ENCODE measurements around the gene HNRNPU. TPM values are rescaled to one million over a fixed set of nuclear protein-coding genes. Genes with fewer than 3 reads are reported as not detected.
A peak's percentile ranks its signal among the peaks of the same experiment; 100 is the strongest.

The HNRNPU gene
- total and polyA plus RNA-seq, 2 experiments from 2014 or later = 166 to 226 TPM

DNA sequence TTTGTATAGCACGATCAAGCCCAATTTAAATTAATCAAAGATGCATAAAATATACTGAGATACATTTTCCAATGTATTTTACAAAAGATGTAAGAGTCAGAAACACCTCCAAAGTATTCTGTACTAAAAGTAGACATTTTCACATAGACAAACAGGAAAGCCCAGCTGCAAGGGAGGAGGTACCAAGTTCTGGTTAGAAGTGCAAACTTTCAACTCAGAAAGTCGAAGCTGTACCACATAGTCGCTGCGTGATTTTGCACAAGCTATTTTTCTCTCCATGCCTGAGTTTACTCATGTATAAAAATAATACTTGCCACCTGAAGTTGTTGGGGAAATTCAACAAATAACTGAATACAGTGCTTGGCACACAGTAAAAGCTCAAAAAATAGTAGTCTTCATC lies 5.6 kb upstream of the HNRNPU start:
- H3K4me1 ChIP-seq (ENCODE audit: insufficient read depth) = peaks cover 14% of the 10 kb centered on the region
- H3K27ac ChIP-seq = no peak overlapping the region
- no peaks in the 10 kb centered on the region for H3K36me3 ChIP-seq (ENCODE audit: low read depth)
- 94 to 96% methylated on average over 4 of the region's 4 CpGs for WGBS, 2 experiments (ENCODE audit: low coverage in 1 of 2, low lambda C conversion rate in 2 of 2, missing lambda C conversion rate in 2 of 2)
- H3K27me3 ChIP-seq (replicated peaks; ENCODE audit: insufficient read depth) = no peaks in the 10 kb centered on the region
- peaks cover 17% of the 10 kb centered on the region for H3F3A ChIP-seq (ENCODE audit: insufficient read depth)
- no peaks in the 10 kb centered on the region for H3K9me3 ChIP-seq (ENCODE audit: low read depth)
- no peak for TF ChIP-seq EZH2phosphoT487 (IDR thresholded peaks at IDR 0.05; ENCODE audit: insufficient read depth, low read depth)
- no peak for TF ChIP-seq EZH2 (IDR thresholded peaks at IDR 0.05; ENCODE audit: insufficient read depth, poor library complexity, severe bottlenecking)
- H3K79me2 ChIP-seq (ENCODE audit: insufficient read depth) = no peaks in the 10 kb centered on the region
- no peak overlapping the region for H3K9ac ChIP-seq
- DNase-seq = no peak
- no peaks in the 10 kb centered on the region for H4K20me1 ChIP-seq (ENCODE audit: insufficient read depth)
- in situ Hi-C loops (cut with MboI) = loop anchor here (25.0 kb wide), 1 partner anchor 167 kb away; no protein-coding TSS in a partner anchor
- no peak overlapping the region for H2AFZ ChIP-seq
- no peak overlapping the region for H3K4me2 ChIP-seq (ENCODE audit: unreplicated experiment)
- H3K9me2 ChIP-seq (ENCODE audit: insufficient read depth) = no peaks in the 10 kb centered on the region
- H3K4me3 ChIP-seq = no peak overlapping the region

GRCh38 chr1:244869364-244869827 lies 5.1 kb upstream of the HNRNPU start:
- Histone ChIP-seq H3K4me3 (no peak overlapping the region), H3K9me3 (ENCODE audit: low read depth) (no peaks in the 10 kb centered on the region), H3F3A (ENCODE audit: insufficient read depth) (peaks cover 21% of the 10 kb centered on the region), H3K4me2 (ENCODE audit: unreplicated experiment) (no peak overlapping the region), H3K27me3 (replicated peaks; ENCODE audit: insufficient read depth) (no peaks in the 10 kb centered on the region), H3K4me1 (ENCODE audit: insufficient read depth) (peaks cover 14% of the 10 kb centered on the region), H4K20me1 (ENCODE audit: insufficient read depth) (no peaks in the 10 kb centered on the region), H3K36me3 (ENCODE audit: low read depth) (no peaks in the 10 kb centered on the region), H2AFZ (no peak overlapping the region), H3K27ac (no peak overlapping the region), H3K79me2 (ENCODE audit: insufficient read depth) (no peaks in the 10 kb centered on the region), H3K9me2 (ENCODE audit: insufficient read depth) (no peaks in the 10 kb centered on the region), H3K9ac (no peak overlapping the region)
- TF ChIP-seq EZH2 (IDR thresholded peaks at IDR 0.05; ENCODE audit: insufficient read depth, poor library complexity, severe bottlenecking) (no peak), EZH2phosphoT487 (IDR thresholded peaks at IDR 0.05; ENCODE audit: insufficient read depth, low read depth) (no peak)
- in situ Hi-C loops (cut with MboI) = loop anchor here (25.0 kb wide), 1 partner anchor 168 kb away; no protein-coding TSS in a partner anchor
- WGBS, 2 experiments (ENCODE audit: low coverage in 1 of 2, low lambda C conversion rate in 2 of 2, missing lambda C conversion rate in 2 of 2) = 90% methylated on average over 12 of the region's 12 CpGs
- DNase-seq = no peak

GRCh38 chr1:244868484-244869363 lies 4.4 kb upstream of the HNRNPU start:
- H3K4me1 ChIP-seq (ENCODE audit: insufficient read depth) = peaks cover 14% of the 10 kb centered on the region
- in situ Hi-C loops (cut with MboI) = loop anchor here (25.0 kb wide), 1 partner anchor 169 kb away; no protein-coding TSS in a partner anchor
- no peak overlapping the region for H3K27ac ChIP-seq
- no peak overlapping the region for H3K9ac ChIP-seq
- no peaks in the 10 kb centered on the region for H4K20me1 ChIP-seq (ENCODE audit: insufficient read depth)
- no peak for DNase-seq
- peaks cover 21% of the 10 kb centered on the region for H3F3A ChIP-seq (ENCODE audit: insufficient read depth)
- no peaks in the 10 kb centered on the region for H3K9me2 ChIP-seq (ENCODE audit: insufficient read depth)
- peaks cover 6% of the 10 kb centered on the region for H3K79me2 ChIP-seq (ENCODE audit: insufficient read depth)
- TF ChIP-seq EZH2phosphoT487 (IDR thresholded peaks at IDR 0.05; ENCODE audit: insufficient read depth, low read depth) = no peak
- no peak for TF ChIP-seq EZH2 (IDR thresholded peaks at IDR 0.05; ENCODE audit: insufficient read depth, poor library complexity, severe bottlenecking)
- H3K9me3 ChIP-seq (ENCODE audit: low read depth) = no peaks in the 10 kb centered on the region
- H3K36me3 ChIP-seq (ENCODE audit: low read depth) = no peaks in the 10 kb centered on the region
- no peak overlapping the region for H3K4me2 ChIP-seq (ENCODE audit: unreplicated experiment)
- H3K4me3 ChIP-seq = no peak overlapping the region
- WGBS, 2 experiments (ENCODE audit: low coverage in 1 of 2, low lambda C conversion rate in 2 of 2, missing lambda C conversion rate in 2 of 2) = 87 to 90% methylated on average over 22 to 23 of the region's 23 CpGs
- H2AFZ ChIP-seq = no peak overlapping the region
- H3K27me3 ChIP-seq (replicated peaks; ENCODE audit: insufficient read depth) = no peaks in the 10 kb centered on the region

DNA sequence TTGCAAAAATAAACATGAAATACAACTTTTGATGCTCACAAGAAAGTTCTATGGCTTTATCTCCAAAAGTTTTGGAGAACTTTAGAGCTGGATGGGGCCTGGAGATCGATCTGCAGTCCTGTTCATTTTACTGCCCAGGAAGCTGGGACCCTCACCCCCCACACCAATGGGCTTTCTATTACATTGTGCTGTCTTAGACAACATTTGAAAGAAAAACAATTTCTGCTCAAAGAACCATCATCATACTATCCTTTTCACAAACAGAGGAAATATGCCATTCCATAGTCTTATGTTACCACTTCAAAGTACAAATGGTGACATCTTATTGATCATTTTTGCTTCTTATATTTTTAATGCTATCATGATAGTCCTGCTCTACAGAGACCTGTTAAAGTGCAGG lies 2.0 kb upstream of the HNRNPU start:
- Histone ChIP-seq H3K79me2 (ENCODE audit: insufficient read depth) (peaks cover 27% of the 10 kb centered on the region), H3K9me2 (ENCODE audit: insufficient read depth) (no peaks in the 10 kb centered on the region), H3K4me3 (no peak overlapping the region), H3K9me3 (ENCODE audit: low read depth) (no peaks in the 10 kb centered on the region), H3K4me2 (ENCODE audit: unreplicated experiment) (no peak overlapping the region), H3K4me1 (ENCODE audit: insufficient read depth) (peaks cover 16% of the 10 kb centered on the region), H3F3A (ENCODE audit: insufficient read depth) (peaks cover 35% of the 10 kb centered on the region), H4K20me1 (ENCODE audit: insufficient read depth) (peaks cover 14% of the 10 kb centered on the region), H3K9ac (no peak overlapping the region), H3K27ac (peak overlapping the region; percentile 99; the same call in 1 of the 2 replicates), H3K27me3 (replicated peaks; ENCODE audit: insufficient read depth) (no peaks in the 10 kb centered on the region), H2AFZ (peak overlapping the region; percentile 89), H3K36me3 (ENCODE audit: low read depth) (peaks cover 5% of the 10 kb centered on the region)
- TF ChIP-seq EZH2phosphoT487 (IDR thresholded peaks at IDR 0.05; ENCODE audit: insufficient read depth, low read depth) (no peak), EZH2 (IDR thresholded peaks at IDR 0.05; ENCODE audit: insufficient read depth, poor library complexity, severe bottlenecking) (no peak)
- DNase-seq = no peak
- in situ Hi-C loops (cut with MboI) = loop anchor here (25.0 kb wide), 1 partner anchor 171 kb away; no protein-coding TSS in a partner anchor
- WGBS, 2 experiments (ENCODE audit: low coverage in 1 of 2, low lambda C conversion rate in 2 of 2, missing lambda C conversion rate in 2 of 2) = 91 to 96% methylated on average over 1 of the region's 1 CpG

Data from GM23248 (cell line).